SK-N-SH (cell line): ENCODE measurements around the gene CADM3. TPM values are rescaled to one million over a fixed set of nuclear protein-coding genes. Genes with fewer than 3 reads are reported as not detected.
A peak's percentile ranks its signal among the peaks of the same experiment; 100 is the strongest.

Source experiments
- CTCF ChIA-PET: fragments of 300-600, 350-600 bp; formaldehyde crosslinking; extraction: SDS; loops from one replicate; lab custom pipeline; 2021; lab: Yijun Ruan, JAX
- POLR2A ChIA-PET: fragments of 350-600 bp; sonication (Branson Sonifier 250); formaldehyde crosslinking; extraction: SDS; loops from one replicate; lab custom pipeline; 2020; ENCODE audit warnings: antibody characterized with exemption, inconsistent platforms; lab: Yijun Ruan, JAX
- DNase-seq: peaks from one replicate; pipeline ENCODE4 v3.0.0; 2012
- H2AFZ ChIP-seq: fragments of 200-600 bp; sonication (generic); 2 replicates; pipeline ENCODE4 v1.8.1; 2016; ENCODE audit warnings: antibody characterized with exemption, mild to moderate bottlenecking, low read depth
- H3F3A ChIP-seq: fragments of 200-600 bp; sonication (generic); replicated peaks from 2 replicates; pipeline ENCODE3; 2016; ENCODE audit warnings: antibody characterized with exemption, mild to moderate bottlenecking; ENCODE audit not compliant: insufficient read depth
- H3K27ac ChIP-seq, 2 experiments: fragments of 200-500 bp in 1 of 2; fragments of 200-600 bp in 1 of 2; sonication (Bioruptor generic) in 1 of 2; sonication (generic), shearing (Covaris generic) in 1 of 2; 2 replicates each; pipeline versions ENCODE4 v1.5.1 to v1.6.1; 2014 to 2016; ENCODE audit warnings: low read depth in 2 of 2, inconsistent platforms in 1 of 2, low read length in 1 of 2, mild to moderate bottlenecking in 1 of 2, mixed read lengths in 1 of 2
- H3K27me3 ChIP-seq: fragments of 200-600 bp; sonication (generic), shearing (Covaris generic); 2 replicates; pipeline ENCODE4 v1.6.1; 2016; ENCODE audit warnings: mixed run types; ENCODE audit not compliant: insufficient read depth
- H3K36me3 ChIP-seq, 2 experiments: fragments of 200-500 bp in 1 of 2; fragments of 200-600 bp in 1 of 2; sonication (Bioruptor generic) in 1 of 2; sonication (generic) in 1 of 2; replicated peaks in 1 of 2; 2 replicates each; pipeline versions ENCODE3 to v1.5.1; 2014 to 2016; ENCODE audit warnings: low read length in 1 of 2, mild to moderate bottlenecking in 1 of 2; ENCODE audit not compliant: insufficient read depth in 2 of 2, control insufficient read depth in 1 of 2
- H3K4me1 ChIP-seq, 2 experiments: fragments of 200-500 bp in 1 of 2; fragments of 200-600 bp in 1 of 2; sonication (Bioruptor generic) in 1 of 2; sonication (generic), shearing (Covaris generic) in 1 of 2; 2 replicates each; pipeline versions ENCODE4 v1.5.1 to v1.6.1; 2014 to 2016; ENCODE audit warnings: low read depth in 1 of 2, low read length in 1 of 2, mixed run types in 1 of 2; ENCODE audit not compliant: insufficient read depth in 2 of 2, control insufficient read depth in 1 of 2
- H3K4me2 ChIP-seq: fragments of 200-600 bp; sonication (generic), shearing (Covaris generic); 2 replicates; pipeline ENCODE4 v1.6.1; 2017; ENCODE audit warnings: mixed run types
- H3K4me3 ChIP-seq, 2 experiments: fragments of 200-500 bp in 1 of 2; fragments of 200-600 bp in 1 of 2; sonication (Bioruptor generic) in 1 of 2; sonication (generic), shearing (Covaris generic) in 1 of 2; 2 replicates each; pipeline versions ENCODE4 v1.5.1 to v1.8.1; 2014 to 2016; ENCODE audit warnings: low read depth in 2 of 2, inconsistent platforms in 1 of 2, low read length in 1 of 2, mild to moderate bottlenecking in 1 of 2, mixed read lengths in 1 of 2, moderate library complexity in 1 of 2
- H3K79me2 ChIP-seq: fragments of 200-600 bp; sonication (generic); 2 replicates; pipeline ENCODE4 v1.8.1; 2017; ENCODE audit warnings: mild to moderate bottlenecking; ENCODE audit not compliant: insufficient read depth
- H3K9ac ChIP-seq: fragments of 200-600 bp; sonication (generic); 2 replicates; pipeline ENCODE4 v1.6.1; 2017; ENCODE audit warnings: mixed run types
- H3K9me2 ChIP-seq: fragments of 200-600 bp; sonication (generic); 2 replicates; pipeline ENCODE4 v1.6.1; 2017; ENCODE audit warnings: mixed run types
- H3K9me3 ChIP-seq: fragments of 200-600 bp; sonication (generic); 2 replicates; pipeline ENCODE4 v1.6.1; 2017; ENCODE audit warnings: mixed run types, mild to moderate bottlenecking, moderate library complexity
- H4K20me1 ChIP-seq: fragments of 200-600 bp; sonication (generic); 2 replicates; pipeline ENCODE4 v1.6.1; 2017; ENCODE audit warnings: mild to moderate bottlenecking, mixed run types; ENCODE audit not compliant: insufficient read depth
- ELF1 ChIP-seq: IDR thresholded peaks from 2 replicates; pipeline ENCODE4 v1.4.0; 2012
- EZH2phosphoT487 ChIP-seq: fragments of 200-600 bp; sonication (generic); IDR thresholded peaks from 2 replicates; pipeline ENCODE4 v1.6.1; 2017; ENCODE audit warnings: low read depth, mixed run types, mild to moderate bottlenecking, antibody characterized with exemption, moderate library complexity, borderline replicate concordance
- FOXM1 ChIP-seq: IDR thresholded peaks from 2 replicates; pipeline ENCODE4 v1.4.0; 2012; ENCODE audit warnings: low read depth, mild to moderate bottlenecking
- GATA2 ChIP-seq: sonication (generic); formaldehyde crosslinking; IDR thresholded peaks from 2 replicates; pipeline ENCODE4 v1.5.0; 2020; ENCODE audit warnings: mild to moderate bottlenecking, missing genetic modification reagents
- JUND ChIP-seq: IDR thresholded peaks from 2 replicates; pipeline ENCODE4 v1.4.0; 2012
- POLR2AphosphoS5 ChIP-seq: IDR thresholded peaks from 2 replicates; pipeline ENCODE4 v1.6.1; 2012; ENCODE audit warnings: low read depth, low read length
- RAD21 ChIP-seq: IDR thresholded peaks from 2 replicates; pipeline ENCODE4 v1.6.1; 2012; ENCODE audit warnings: mild to moderate bottlenecking, low read length
- SMC3 ChIP-seq: IDR thresholded peaks from 2 replicates; pipeline ENCODE4 v1.6.1; 2012; ENCODE audit warnings: low read depth, low read length, improper control_type of control experiment
- USF1 ChIP-seq: IDR thresholded peaks from 2 replicates; pipeline ENCODE4 v1.4.0; 2012; ENCODE audit warnings: low read depth, borderline replicate concordance
- USF2 ChIP-seq: fragments of 150-350 bp; IDR thresholded peaks from 2 replicates; pipeline ENCODE4 v1.6.1; 2017; ENCODE audit warnings: antibody characterized with exemption, low read length, low read depth, borderline replicate concordance
- YY1 ChIP-seq: IDR thresholded peaks from 2 replicates; pipeline ENCODE4 v1.4.0; 2012; ENCODE audit warnings: low read depth, mild to moderate bottlenecking
- WGBS: methylation state at CpG from one replicate; pipeline ENCODE4 v1.1.6; 2017; ENCODE audit warnings: low lambda C conversion rate; 5-methylcytosine and 5-hydroxymethylcytosine counted together
- polyA plus RNA-seq, 3 experiments: library from polyadenylated mRNA; depleted of rRNA; stranded (reverse); fragments of >200 nt; gene quantifications; 2 replicates each; pipeline ENCODE4 v1.2.3, GENCODE V29; 2012
- TF ChIP-seq, protein P1 (sequence below): fragments of 200-600 bp; sonication (generic); IDR thresholded peaks from 2 replicates; pipeline ENCODE4 v1.6.1; 2017; ENCODE audit warnings: antibody characterized with exemption, mild to moderate bottlenecking, moderate library complexity
- TF ChIP-seq, protein P2 (sequence below): IDR thresholded peaks from 2 replicates; pipeline ENCODE4; 2012
- TF ChIP-seq, protein P3 (sequence below): IDR thresholded peaks from 2 replicates; pipeline ENCODE4 v1.4.0; 2012; ENCODE audit warnings: low read depth, borderline replicate concordance

CADM3 gene
- polyA plus RNA-seq, 1 of the 3 experiments (the other 2 are of a cell fraction): 0.94 TPM

GRCh38 chr1:159211331-159212136 is 40.1 kb downstream of the CADM3 start:
- Histone ChIP-seq H3F3A (no peaks in the 10 kb centered on the region), H3K4me1 (no peaks in the 10 kb centered on the region), H3K79me2 (no peaks in the 10 kb centered on the region), H3K4me3 (no peak overlapping the region; a peak in 1 of 4 replicates), H3K9ac (no peak overlapping the region), H3K4me2 (no peak overlapping the region), H4K20me1 (no peaks in the 10 kb centered on the region), H3K9me3 (no peaks in the 10 kb centered on the region), H3K27ac (no peak overlapping the region), H3K36me3 (no peaks in the 10 kb centered on the region), H3K27me3 (peaks cover 32% of the 10 kb centered on the region), H3K9me2 (no peaks in the 10 kb centered on the region), H2AFZ (no peak overlapping the region)
- TF ChIP-seq, protein P1, sequence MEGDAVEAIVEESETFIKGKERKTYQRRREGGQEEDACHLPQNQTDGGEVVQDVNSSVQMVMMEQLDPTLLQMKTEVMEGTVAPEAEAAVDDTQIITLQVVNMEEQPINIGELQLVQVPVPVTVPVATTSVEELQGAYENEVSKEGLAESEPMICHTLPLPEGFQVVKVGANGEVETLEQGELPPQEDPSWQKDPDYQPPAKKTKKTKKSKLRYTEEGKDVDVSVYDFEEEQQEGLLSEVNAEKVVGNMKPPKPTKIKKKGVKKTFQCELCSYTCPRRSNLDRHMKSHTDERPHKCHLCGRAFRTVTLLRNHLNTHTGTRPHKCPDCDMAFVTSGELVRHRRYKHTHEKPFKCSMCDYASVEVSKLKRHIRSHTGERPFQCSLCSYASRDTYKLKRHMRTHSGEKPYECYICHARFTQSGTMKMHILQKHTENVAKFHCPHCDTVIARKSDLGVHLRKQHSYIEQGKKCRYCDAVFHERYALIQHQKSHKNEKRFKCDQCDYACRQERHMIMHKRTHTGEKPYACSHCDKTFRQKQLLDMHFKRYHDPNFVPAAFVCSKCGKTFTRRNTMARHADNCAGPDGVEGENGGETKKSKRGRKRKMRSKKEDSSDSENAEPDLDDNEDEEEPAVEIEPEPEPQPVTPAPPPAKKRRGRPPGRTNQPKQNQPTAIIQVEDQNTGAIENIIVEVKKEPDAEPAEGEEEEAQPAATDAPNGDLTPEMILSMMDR: peak; percentile 96
- TF ChIP-seq USF2 (no peak), SMC3 (peak; percentile 81), GATA2 (no peak), RAD21 (peak; percentile 82)
- ChIA-PET CTCF (interaction anchor here (0.6 to 26.8 kb wide), 23 partner anchors 8 to 1631 kb away, joined by 3 to 660 read pairs (median 4); partner anchors contain the start of gene CADM3), POLR2A (no interaction called here)
- 29% methylated on average over 11 of the region's 11 CpGs for WGBS
- peak; percentile 58 for DNase-seq

- Histone ChIP-seq H3K9ac (no peak overlapping the region), H3K4me2 (no peak overlapping the region), H3K4me3 (no peak overlapping the region), H3K4me1 (no peaks in the 10 kb centered on the region), H3K27ac (no peak overlapping the region), H3K79me2 (no peaks in the 10 kb centered on the region), H3K9me3 (no peaks in the 10 kb centered on the region), H3F3A (no peaks in the 10 kb centered on the region), H3K27me3 (peaks cover 21% of the 10 kb centered on the region), H2AFZ (no peak overlapping the region), H3K36me3 (no peaks in the 10 kb centered on the region), H3K9me2 (no peaks in the 10 kb centered on the region), H4K20me1 (no peaks in the 10 kb centered on the region)
- ChIA-PET CTCF (interaction anchor here (1.0 to 26.8 kb wide), 9 partner anchors 13 to 89 kb away, joined by 3 to 660 read pairs (median 51); partner anchors contain the start of gene CADM3), POLR2A (no interaction called here)
- no peak for DNase-seq
- WGBS: 27% methylated on average over 4 of the region's 4 CpGs
- TF ChIP-seq EZH2phosphoT487: no peak
- no peak for TF ChIP-seq YY1
- TF ChIP-seq, protein P2, sequence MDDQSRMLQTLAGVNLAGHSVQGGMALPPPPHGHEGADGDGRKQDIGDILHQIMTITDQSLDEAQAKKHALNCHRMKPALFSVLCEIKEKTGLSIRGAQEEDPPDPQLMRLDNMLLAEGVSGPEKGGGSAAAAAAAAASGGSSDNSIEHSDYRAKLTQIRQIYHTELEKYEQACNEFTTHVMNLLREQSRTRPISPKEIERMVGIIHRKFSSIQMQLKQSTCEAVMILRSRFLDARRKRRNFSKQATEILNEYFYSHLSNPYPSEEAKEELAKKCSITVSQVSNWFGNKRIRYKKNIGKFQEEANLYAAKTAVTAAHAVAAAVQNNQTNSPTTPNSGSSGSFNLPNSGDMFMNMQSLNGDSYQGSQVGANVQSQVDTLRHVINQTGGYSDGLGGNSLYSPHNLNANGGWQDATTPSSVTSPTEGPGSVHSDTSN: no peak
- TF ChIP-seq, protein P3, sequence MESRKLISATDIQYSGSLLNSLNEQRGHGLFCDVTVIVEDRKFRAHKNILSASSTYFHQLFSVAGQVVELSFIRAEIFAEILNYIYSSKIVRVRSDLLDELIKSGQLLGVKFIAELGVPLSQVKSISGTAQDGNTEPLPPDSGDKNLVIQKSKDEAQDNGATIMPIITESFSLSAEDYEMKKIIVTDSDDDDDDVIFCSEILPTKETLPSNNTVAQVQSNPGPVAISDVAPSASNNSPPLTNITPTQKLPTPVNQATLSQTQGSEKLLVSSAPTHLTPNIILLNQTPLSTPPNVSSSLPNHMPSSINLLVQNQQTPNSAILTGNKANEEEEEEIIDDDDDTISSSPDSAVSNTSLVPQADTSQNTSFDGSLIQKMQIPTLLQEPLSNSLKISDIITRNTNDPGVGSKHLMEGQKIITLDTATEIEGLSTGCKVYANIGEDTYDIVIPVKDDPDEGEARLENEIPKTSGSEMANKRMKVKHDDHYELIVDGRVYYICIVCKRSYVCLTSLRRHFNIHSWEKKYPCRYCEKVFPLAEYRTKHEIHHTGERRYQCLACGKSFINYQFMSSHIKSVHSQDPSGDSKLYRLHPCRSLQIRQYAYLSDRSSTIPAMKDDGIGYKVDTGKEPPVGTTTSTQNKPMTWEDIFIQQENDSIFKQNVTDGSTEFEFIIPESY: no peak
- no peak for TF ChIP-seq FOXM1
- no peak for TF ChIP-seq ELF1
- TF ChIP-seq USF1: no peak
- TF ChIP-seq POLR2AphosphoS5: no peak
- no peak for TF ChIP-seq JUND
These were observed 41.2 kb downstream of the CADM3 start for GRCh38 chr1:159212596-159212995.
